GM19240 (cell line): ENCODE measurements around the gene MGMT.

Experiments used
- DNase-seq: peaks from one replicate; pipeline ENCODE4 v3.0.0; 2011; ENCODE audit warnings: low spot score; ENCODE audit not compliant: insufficient read length

The MGMT gene

DNA sequence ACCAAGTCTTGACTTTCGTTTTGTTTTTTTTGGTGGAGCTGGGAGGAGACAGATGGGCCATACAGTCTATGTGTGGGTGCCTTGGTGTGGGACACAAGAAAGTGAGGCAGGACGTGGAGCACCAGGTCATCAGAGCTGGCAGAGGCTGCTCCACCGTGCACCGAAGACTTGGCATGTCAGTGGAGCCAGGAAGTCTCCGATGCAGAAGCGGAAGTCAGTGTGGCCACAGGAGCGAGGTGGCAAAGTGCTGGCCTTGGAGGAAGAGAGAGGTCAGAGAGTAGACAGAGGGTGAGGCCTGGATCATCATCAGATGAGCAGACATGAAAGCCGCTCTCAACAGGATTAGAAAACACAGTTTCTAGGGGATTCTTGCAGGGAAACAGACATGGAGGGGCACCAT lies 116.8 kb downstream of the MGMT start:
- DNase-seq: no peak

DNA sequence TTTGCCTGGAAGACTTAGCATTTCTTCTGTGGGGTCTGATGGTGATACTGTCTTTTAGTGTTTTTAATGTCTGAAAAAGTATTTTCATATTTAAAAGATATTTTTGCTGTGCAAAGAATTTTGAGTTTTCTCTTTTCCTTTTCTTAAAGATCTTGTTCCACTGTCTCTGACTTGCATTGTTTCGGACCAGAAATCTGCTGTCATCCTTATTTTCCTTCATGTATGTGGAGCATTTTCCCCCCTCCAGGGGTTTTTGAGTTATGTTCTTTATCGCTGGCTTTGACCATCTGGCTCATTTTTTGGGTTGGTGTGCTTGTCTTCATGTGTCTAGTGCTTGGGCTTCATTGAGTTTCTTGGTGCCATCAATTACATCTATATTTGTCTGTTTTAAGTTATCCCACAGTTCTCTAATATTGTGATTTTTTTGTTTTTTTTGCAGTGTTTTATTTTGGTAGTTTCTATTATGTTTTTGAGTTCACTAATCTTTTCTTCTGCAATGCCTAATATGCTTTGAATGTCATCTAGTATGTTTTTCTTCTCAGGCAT lies 119.9 kb downstream of the MGMT start:
- DNase-seq: no peak

DNA sequence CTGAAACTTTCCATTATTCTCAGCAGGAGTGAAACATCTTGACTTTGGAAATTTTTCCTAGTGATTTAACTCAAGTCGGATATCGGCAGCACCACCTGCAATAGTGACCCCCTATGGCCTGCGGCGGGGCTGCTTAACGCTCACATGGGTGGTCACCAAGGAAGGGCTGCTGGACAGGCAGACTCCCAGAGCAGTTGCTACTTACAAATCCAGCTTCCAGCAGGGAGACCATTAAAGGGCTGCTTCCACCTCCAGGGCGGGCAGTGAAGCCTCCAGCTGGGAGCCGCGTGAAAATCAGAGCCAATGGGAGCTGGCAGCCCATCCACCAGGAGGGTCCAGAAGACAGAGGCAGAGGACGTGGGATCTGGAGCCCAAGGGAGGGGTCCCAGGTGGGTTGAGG lies 122.5 kb downstream of the MGMT start:
- no peak for DNase-seq

DNA sequence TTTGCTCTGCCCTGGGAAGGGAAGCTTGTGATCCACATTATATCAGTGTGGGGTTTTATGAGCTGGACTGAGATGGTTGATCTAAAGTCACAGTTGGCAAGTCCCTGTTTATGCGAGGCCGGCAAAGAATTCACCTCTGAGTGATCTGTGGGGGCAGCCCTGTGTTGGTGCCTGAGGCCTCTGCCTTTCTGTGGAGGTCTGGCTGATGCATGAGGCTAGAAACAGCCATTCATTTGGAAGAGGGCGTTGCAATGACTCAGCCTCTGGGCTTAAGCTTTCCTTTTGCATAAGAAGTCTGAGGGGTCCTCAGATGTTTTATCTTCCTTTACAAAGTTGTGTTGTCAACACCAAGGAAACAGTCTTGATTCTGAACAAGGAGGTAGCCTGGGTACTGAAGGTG lies 126.9 kb downstream of the MGMT start:
- no peak for DNase-seq

DNA sequence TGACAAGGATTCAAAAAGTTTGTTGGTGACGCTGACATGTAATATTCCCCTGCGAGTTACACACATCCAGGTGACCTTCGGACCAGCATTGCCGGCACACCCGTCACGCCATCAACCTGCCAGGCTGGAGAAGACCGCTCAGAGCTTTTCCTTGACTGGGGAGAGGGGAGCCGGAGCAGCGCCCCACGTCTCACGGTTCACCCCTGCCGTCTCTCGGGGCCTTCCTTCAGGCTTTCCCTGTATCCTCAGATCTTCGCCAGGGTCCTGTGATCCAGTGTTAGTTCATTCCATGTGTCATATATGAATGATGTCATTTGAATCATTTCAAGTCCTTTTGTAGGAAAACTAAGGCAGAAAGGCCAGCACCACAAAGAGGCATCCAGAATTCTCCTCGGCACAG lies 127.8 kb downstream of the MGMT start:
- no peak for DNase-seq

DNA sequence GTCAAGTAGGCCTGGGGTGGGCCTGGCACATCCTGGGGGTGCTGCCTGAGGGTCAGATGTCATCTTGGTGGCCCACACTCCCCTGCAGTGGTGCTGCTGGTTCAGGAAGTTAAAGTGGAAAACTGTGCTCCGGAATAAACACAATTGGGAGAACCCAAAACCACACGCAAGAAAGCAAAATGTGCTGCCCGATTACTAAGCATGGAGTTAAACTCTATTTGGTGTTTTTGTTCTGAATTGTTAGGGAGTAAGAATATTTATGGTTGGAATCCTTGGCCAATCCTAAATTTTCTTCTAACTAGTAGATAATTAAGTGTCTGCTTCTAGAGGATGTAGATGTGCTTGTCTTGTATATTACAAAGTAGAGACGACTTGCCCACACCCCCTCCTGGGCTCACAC lies 131.4 kb downstream of the MGMT start:
- no peak for DNase-seq

DNA sequence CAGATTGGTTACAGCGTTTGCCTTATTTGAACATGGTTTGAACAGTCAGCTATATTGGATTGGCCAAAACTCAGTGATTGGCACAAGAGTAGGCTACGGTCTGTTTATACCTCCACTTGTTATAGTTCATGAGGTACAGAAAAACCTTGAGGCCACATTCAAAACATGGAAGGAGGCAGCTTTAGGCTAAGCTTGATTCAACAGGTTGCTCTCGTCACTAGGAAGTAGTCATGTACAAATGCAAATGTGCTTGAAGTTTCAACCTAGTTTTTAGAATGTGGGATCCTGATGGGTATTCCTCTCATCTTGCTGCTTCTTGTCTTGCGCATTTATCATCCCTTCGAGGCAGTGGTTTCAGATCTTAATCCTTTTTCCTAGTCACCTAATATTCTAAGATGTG lies 132.1 kb downstream of the MGMT start:
- DNase-seq: no peak

DNA sequence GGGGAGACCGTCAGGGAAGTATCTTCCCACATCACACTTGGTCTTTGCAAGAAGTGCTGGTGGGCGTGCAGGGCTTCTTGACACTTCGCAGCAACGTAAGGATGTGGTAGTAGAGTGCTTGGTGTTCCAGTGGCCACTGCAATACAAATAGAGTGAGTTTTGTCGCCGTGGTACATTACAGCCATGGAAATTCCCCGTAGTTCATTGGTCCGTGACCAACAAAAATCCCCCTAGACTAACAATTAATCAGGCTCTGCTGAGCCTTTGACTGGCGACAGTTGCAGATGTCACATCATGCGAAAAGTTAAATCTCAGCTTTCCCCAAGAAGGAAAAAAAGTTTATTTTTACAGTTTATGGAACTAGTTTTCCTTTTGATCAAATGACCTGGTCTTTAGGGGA lies 134.7 kb downstream of the MGMT start:
- DNase-seq: no peak

DNA sequence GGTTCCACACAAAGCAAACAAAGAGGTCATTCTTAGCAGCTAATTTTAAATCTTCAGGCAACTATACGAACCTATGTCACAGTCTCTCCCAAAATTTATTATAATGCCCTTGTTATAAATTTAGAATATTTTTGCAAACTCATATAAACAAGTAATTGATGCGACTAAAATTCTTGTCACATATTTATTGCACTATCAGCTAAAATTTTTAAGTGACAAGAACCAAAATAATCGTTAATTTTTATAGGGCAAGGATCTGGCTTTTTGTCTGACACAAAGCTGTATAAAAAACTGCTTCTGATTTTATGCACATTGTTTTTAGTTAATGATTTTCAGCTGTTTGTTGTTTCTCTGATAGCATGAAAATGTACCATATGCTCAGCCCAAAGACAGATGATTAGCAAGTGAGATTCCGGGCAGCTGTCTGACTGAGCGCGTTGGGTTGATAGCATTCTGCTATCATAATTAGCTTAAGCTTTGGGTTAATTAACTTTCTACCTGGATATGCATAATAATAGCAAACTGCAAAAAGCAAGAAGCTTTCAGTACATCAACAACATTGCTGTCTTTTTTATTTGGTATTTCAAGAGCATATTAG lies 136.0 kb downstream of the MGMT start:
- no peak for DNase-seq

DNA sequence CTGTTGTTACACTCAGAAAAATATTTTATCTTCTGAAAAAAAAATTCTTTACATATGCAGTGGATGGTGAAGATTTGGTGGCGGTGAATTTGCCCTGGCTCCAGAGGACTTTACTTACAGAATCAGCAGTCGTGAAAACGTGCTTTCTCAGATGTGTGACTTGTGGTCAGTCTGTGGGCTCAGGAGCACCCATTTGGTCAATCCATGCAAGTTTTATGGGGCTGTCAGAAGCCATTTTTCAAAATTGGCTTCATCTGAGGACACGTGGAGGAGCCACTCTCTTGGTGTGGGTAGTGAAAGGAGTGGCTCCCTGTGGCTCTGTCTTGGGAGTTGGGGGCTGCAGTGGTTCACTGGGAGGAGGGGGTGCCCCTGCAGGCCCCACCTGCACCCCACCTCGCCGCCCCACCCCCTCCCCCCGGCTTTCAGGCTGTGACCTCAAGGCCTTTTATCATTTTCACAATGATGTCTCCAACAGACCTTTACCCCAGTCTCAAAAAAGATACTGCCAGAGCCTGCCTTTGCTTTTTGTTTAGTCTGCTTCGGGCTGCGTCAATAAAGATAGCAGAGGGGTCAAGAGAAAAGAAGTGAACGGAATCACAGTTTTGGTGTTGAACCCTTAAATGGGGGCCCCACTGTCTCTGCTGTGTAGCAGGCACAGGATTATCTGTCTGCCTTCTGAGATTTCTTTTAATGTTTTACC lies 137.4 kb downstream of the MGMT start:
- no peak for DNase-seq

DNA sequence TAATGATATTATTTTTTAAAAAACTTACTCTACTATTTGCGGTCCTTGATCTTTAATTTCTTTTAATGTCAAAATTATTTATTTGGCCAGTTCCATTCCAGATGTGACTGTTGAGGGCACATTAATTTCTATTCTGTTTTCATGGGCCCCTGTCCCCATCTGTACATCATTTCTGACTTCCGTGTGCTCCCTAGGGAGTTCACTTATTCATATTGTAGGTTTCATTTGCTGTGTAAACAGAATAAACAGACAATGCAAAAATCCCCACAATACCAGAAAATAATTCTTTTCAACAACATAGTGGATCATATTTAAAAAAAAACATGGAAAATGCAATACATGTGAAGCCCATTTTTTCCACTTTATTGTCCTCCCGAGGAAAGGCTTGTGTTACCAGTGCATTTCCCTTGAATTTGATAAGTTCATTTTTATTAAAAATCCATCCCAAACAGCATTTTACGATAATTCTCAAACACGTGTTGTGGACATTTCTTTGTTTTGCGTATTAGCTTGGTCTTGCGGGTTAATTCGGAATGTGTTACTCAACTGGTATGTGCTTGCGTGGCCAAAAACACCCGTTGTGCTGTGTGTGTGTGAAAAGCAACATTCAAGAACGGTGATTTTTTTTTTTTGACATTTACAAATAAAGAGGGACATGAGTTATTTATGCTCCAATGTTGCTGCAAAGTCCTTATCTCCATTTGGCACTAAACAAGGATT lies 138.4 kb downstream of the MGMT start:
- DNase-seq: no peak

DNA sequence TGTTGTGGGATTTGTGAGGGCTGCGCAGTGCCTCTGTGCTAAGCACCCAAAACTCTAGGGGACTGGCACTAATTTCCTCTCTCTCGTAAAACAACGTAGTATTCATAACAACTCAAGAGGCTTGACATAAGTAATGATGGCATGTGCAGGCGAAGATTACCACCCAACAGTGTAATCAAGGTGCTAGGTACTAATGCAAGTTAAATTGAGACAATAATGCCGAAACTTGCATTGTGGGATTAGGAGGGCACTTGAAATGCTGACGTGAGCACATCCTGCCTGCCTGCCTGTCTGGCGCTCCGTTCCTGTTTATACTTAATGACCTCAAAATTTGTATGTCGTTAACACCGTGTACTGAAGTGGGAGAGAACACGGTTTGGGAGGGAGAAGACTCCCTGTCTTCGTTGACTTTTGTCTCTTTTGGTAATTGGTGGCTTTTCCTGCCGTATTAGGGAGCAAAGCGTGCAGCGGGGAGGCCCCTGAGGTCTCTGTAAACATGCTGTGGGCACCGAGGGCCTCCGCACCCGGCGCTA lies 139.0 kb downstream of the MGMT start:
- no peak for DNase-seq

DNA sequence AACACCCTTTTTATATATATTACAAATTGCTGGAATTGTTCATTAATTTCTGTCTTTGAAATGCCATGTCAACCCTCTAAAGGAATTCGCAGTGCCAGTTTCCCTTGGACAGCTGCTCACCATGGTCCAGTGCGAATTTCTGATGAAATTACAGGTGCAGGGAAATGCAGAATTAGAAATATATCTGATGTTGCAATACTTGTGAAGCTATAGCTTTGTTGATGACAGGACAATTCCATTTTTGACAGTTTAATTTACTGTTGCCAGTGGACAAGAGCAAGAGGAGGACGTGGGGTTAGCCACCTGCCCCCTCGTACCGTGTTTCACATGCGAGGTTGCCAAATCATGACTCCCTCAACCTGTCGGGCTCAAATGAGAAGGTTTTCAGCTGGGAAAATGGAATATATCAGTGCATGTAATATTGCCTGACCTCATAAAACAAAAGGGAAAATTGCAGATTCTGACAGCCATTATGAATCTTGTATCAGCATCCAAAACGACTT lies 140.6 kb downstream of the MGMT start:
- DNase-seq: no peak

DNA sequence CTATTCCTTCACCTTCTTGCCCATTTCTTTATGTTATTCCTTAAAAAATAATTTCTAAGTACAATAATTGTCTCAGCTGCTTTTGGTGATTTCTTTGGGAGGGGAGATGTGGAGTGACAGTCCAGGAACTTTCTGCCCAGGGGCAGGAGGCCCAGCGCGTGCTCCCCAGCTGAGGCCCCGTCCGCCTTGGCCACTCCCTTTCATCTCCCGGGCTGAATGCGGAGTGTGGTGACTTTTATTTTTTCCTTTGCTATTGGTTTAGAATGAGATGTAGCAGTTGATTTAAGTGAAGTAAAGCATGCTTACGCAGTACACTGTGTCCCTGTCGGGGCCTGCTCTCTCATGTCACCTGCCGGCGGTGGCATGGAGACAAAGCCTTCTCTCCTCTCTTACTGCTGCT lies 141.6 kb downstream of the MGMT start:
- no peak for DNase-seq

DNA sequence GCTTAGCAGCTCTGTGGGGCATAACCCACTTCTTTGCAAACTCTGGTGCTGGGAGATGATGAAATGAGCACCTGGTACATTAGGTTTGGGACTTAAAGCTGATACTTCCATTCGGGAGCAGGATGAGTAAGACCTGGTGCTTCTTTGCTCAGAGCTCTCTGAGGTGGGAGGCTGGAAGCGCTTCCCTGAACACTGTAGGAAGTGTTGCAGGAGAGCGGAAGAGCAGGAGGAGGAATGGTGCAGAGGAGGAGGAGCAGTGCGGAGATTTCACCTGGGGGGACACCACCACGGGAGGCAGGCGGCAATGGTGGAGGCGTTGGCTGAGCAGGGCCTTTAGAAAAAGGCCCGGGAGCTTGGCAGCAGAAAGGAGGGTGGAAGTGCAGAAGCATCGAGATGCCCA lies 142.5 kb downstream of the MGMT start:
- DNase-seq: no peak

DNA sequence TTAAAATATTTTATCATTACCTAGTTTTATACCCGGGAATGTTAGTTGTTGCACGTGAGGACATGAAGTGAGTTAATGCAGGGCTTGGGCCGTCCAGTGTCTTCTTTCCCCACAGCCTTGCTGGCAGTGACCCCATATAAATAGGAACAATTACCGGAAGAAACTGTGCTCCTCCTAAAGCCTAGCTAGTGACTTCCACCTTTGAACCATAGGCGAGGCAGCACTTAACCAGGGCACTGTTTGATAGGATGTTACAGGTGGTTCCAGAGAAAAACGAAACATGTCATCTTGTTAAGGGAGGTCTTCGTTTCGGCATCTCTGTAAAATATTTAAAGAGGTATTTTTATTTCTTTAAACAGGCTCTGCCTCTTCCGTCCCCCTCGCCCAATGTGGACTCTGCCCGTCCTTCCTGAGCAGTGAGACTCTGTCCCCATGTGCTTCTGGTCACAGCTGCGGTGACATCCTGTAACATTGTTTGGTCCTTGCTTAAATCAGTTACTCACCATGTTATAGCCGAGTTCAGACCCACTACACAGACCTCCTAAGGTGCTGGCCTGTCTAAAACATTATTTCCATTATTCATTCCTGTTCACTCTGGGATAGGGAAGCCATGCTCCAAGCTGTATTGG lies 145.6 kb downstream of the MGMT start:
- DNase-seq: no peak

DNA sequence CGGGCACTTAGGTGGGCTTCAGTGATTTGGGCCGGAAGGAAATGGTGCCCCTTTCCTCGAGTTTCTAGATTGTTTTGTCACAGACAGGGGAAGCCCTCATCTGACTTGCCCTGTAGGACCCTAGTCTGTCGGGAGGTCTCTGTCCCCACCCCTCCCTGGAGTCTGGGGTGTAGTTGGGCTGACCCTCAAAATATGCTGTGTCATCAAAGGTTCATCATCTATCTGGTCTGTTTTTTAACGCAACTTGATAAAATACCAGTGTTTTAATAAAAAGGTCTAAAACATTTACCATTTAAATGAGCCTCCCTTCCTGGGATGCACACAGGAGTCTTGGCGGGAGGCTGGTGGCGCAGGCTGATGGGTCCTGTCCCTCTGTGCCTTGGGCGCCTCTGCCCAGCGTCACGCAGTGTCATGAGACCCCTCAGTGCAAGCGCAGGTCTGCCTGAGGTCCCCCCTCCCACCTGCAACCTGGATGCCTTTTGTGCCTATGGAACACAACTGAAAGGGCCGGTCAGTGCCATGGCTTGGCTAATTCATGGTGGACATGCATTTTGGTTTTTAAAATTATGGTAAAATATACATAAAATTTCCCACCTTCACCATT lies 146.4 kb downstream of the MGMT start:
- no peak for DNase-seq

DNA sequence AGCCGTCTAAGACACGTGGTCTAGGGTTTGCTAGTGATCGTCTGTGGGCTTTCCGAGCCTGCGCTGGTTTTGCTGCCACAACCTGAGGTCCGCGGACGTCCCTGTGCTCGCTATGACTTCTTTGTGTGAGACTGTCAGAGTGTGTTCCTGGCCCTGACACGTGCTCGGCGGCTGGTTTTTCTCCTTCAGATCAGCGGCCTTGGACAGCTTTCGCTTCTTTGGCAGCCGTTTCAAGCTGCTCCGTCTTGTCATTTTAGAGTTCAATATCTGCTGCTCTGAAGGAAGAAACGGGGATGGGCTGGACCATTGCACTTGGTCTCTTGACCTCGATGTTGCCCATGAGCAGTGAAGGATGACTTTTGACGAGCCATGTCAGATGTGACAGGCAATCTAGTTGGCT lies 147.3 kb downstream of the MGMT start:
- no peak for DNase-seq

DNA sequence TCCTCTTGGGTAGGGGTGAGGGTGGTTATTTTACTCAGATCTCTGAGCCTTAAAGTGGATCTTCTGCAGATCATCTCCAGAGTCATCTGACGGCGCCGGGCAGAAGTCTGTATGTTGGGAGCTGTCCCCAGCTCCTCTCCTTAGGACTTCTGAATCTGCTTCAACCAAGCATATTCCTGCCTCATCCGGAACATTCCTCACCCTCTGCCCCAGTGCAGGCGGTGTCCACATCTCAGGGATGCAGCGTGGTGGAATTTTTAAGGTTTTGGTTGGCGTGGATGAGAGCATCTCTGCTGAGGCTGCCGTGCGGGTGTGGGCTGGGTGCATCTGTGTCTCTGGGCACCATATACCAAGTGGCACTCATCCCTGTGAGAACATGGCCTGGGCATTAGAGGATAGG lies 148.3 kb downstream of the MGMT start:
- no peak for DNase-seq

DNA sequence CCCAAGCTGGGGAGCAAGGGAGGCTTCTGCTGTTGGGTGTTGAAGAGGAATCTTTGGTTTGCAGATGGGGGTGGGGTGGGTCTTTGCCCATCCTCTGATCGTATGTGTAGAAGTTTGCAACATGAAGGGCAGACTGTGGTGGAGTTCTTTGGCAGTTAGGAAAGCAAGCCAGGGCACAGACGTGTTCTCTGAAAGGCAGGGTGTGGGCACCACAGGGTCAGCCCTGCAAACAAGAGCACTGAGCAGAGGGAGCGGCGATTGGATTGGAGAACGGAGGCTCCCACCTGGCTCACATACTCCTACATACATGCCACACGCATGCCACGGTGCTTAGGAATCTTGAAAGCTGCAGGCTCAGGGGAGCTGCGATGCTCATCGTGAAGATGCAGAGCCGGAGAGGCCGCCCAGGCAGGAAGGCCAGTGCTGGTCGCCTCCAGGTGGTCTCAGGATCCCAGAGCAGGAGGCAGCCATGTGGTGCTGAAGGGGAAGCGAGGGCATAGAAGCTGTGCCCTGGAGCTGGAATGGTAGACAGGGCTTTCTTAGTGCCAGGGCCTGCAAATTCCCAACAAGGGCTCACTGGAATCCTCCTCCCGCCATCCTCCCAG lies 149.0 kb downstream of the MGMT start:
- DNase-seq: no peak

DNA sequence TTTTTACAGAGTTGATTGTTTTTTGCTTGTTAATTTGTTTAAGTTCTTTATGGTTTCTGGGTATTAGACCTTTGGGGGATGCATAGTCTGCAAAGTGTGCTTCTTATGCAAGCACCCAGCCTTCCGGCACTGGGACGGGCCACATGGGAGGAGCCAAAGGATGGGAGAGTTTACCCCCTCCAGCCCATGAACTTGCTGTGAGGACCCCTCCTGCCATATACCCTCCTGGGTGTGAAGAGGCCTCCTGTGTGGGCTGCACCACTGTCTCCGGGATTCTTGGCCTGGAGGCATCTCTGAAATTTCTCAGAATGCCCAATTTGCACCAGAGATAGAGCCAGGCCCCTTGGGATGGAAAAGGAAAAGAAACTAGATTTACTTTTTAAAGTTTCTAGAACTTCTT lies 150.7 kb downstream of the MGMT start:
- no peak for DNase-seq
